ENCODE data around the gene CMSS1.

Gene CMSS1

GRCh38 chr3:100173961-100174360, 356.3 kb downstream of the CMSS1 start:
- TF ChIP-seq, protein P1, sequence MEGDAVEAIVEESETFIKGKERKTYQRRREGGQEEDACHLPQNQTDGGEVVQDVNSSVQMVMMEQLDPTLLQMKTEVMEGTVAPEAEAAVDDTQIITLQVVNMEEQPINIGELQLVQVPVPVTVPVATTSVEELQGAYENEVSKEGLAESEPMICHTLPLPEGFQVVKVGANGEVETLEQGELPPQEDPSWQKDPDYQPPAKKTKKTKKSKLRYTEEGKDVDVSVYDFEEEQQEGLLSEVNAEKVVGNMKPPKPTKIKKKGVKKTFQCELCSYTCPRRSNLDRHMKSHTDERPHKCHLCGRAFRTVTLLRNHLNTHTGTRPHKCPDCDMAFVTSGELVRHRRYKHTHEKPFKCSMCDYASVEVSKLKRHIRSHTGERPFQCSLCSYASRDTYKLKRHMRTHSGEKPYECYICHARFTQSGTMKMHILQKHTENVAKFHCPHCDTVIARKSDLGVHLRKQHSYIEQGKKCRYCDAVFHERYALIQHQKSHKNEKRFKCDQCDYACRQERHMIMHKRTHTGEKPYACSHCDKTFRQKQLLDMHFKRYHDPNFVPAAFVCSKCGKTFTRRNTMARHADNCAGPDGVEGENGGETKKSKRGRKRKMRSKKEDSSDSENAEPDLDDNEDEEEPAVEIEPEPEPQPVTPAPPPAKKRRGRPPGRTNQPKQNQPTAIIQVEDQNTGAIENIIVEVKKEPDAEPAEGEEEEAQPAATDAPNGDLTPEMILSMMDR (IDR thresholded peaks at IDR 0.05; ENCODE audit: insufficient read depth, low read depth, low read length, missing control alignments) = no peak
- DNase-seq (ENCODE audit: low read depth) = no peak
- no peak overlapping the region for H3K4me3 ChIP-seq (ENCODE audit: low read depth, low read length)

- H3K4me3 ChIP-seq (ENCODE audit: low read depth, low read length) = no peak overlapping the region
- TF ChIP-seq, protein P1 (IDR thresholded peaks at IDR 0.05; ENCODE audit: insufficient read depth, low read depth, low read length, missing control alignments) = no peak
- DNase-seq (ENCODE audit: low read depth) = no peak
Measured at GRCh38 chr3:100175637-100176280, 358.1 kb downstream of the CMSS1 start.

DNA sequence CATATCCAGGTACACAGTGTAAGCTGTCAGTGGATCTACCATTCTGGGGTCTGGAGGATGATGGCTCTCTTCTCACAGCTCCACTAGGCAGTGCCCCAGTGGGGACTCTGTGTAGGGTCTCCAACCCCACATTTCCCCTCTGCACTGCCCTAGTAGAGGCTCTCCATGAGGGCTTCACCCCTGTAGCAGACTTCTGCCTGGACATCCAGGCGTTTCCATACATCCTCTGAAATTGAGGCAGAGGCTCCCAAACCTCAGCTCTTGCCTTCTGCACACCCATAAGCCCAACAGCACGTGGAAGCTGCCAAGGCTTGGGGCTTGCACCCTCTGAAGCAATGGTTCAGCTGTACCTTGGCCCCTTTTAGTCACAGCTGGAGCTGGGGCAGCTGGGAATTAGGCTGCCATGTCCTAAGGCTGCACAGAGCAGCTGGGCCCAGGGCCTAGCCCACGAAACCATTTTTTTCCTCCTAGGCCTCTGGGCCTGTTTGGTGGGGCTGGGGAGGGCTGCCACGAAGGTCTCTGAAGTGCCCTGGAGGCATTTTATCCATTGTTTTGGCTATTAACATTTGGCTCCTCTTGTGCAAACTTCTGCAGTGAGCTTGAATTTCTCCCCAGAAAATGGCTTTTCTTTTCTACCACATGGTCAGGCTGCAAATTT, 362.2 kb downstream of the CMSS1 start:
- H3K4me3 ChIP-seq (ENCODE audit: low read depth, low read length) = no peak overlapping the region
- TF ChIP-seq, protein P1 (IDR thresholded peaks at IDR 0.05; ENCODE audit: insufficient read depth, low read depth, low read length, missing control alignments) = no peak
- no peak for DNase-seq (ENCODE audit: low read depth)

DNA sequence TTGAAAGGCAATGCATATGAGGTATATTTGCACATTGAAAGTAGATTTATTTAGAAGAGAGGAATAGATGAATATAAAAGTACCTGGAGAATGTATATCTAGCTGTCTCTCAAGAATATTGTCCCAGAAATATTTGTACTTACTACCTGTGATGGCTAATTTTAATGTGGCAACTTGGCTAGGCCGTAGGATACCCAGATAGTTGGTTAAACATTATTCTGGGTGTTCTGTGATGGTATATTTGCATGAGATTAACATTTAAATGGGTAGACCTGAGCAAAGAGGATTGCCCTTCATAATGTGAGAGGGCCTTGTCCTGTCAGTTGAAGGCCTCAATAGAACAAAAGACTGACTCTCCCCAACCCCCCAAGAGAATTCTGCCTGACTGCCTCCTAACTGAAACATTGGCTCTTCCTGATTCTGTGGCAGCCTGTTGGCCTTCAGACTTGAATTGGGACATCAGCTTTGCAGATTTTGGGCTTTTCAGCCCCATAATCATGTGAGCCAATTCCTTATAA, 366.0 kb downstream of the CMSS1 start:
- no peak for DNase-seq (ENCODE audit: low read depth)
- H3K4me3 ChIP-seq (ENCODE audit: low read depth, low read length) = no peak overlapping the region
- TF ChIP-seq, protein P1 (IDR thresholded peaks at IDR 0.05; ENCODE audit: insufficient read depth, low read depth, low read length, missing control alignments) = no peak

DNA sequence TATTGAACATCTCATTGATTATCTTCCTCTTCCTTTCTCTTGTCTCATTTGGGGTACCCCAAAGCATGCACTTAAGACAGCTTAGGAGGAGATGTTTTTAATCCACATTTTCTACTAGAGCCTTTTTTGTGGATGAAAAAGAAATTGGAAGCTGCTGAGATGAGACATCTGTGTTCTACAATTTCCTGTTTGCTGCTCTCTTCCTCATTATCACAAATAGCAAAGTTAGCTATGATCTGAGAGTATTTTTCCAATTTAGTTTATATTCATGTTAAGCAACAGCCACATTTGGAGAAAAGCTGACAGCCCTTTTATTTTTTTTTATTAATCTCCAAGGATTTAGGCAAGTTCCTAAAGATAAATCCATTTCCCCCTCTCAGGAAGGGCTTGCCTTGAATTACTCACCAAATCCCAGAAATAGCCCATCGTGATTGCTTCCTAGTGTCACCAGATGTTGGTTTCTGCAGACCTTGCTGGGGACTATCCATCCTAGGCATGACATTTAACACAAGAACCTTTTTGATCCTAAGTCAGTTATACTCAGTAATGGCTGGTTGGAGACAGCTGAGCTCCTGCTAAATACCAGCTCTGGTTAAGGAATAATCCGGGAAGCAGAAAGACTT, 367.4 kb downstream of the CMSS1 start:
- no peak overlapping the region for H3K4me3 ChIP-seq (ENCODE audit: low read depth, low read length)
- DNase-seq (ENCODE audit: low read depth) = no peak
- TF ChIP-seq, protein P1 (IDR thresholded peaks at IDR 0.05; ENCODE audit: insufficient read depth, low read depth, low read length, missing control alignments) = no peak

DNA sequence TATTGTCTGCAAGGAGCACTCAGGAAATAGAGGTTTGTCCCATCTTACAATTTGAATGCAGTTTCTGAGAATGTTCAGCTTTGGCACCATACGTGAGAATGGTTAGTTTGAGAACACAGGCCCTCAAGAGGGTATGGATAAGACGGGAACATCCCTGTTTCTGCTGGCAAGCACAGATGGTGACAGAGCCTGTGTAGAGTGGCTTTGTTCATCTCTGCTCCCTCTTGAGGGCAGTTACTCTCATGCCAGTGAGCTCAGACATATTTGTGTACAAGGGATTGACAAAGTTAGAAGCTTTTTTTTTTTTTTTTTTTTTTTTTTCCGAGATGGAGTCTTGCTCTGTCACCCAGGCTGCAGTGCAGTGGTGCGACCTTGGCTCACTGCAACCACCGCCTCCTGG, 368.2 kb downstream of the CMSS1 start:
- H3K4me3 ChIP-seq (ENCODE audit: low read depth, low read length) = no peak overlapping the region
- no peak for DNase-seq (ENCODE audit: low read depth)
- TF ChIP-seq, protein P1 (IDR thresholded peaks at IDR 0.05; ENCODE audit: insufficient read depth, low read depth, low read length, missing control alignments) = no peak

Measured in GM12865 (cell line).